ENCODE data around the gene CD46.

The CD46 gene

GRCh38 chr1:207833381-207833780 lies 81.5 kb downstream of the CD46 start:
- TF ChIP-seq, protein P1, sequence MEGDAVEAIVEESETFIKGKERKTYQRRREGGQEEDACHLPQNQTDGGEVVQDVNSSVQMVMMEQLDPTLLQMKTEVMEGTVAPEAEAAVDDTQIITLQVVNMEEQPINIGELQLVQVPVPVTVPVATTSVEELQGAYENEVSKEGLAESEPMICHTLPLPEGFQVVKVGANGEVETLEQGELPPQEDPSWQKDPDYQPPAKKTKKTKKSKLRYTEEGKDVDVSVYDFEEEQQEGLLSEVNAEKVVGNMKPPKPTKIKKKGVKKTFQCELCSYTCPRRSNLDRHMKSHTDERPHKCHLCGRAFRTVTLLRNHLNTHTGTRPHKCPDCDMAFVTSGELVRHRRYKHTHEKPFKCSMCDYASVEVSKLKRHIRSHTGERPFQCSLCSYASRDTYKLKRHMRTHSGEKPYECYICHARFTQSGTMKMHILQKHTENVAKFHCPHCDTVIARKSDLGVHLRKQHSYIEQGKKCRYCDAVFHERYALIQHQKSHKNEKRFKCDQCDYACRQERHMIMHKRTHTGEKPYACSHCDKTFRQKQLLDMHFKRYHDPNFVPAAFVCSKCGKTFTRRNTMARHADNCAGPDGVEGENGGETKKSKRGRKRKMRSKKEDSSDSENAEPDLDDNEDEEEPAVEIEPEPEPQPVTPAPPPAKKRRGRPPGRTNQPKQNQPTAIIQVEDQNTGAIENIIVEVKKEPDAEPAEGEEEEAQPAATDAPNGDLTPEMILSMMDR (IDR thresholded peaks at IDR 0.05) = no peak
- H3K4me3 ChIP-seq = no peak overlapping the region
- H3K27ac ChIP-seq = peak overlapping the region in 1 of 2 donors; percentile 83
- peak; percentile 69 for DNase-seq (ENCODE audit: low spot score)

- H3K27ac ChIP-seq = peak overlapping the region; percentile 13 to 83
- TF ChIP-seq, protein P1 (IDR thresholded peaks at IDR 0.05) = no peak
- peak; percentile 64 for DNase-seq (ENCODE audit: low spot score)
- no peak overlapping the region for H3K4me3 ChIP-seq
These were observed 82.3 kb downstream of the CD46 start for GRCh38 chr1:207833956-207834660.

DNA sequence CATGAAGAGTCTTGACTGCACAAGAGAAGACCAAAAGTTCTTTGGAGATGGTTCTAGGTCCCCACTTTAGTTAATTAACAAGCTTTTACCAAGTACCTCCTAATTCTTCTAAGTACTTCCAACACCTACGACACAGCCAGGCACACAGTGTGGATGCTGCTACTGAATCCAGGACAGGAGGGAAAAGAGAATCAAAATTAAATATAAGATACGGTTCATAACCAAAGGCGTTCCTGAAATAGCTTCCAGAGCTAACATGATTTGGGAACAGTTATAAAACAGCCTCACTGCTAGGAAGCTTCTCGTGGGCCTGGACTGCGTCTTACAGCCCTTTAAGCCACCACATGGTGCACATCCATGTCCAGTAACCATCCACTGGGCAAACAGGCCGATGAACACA lies 84.1 kb downstream of the CD46 start:
- no peak for DNase-seq (ENCODE audit: low spot score)
- TF ChIP-seq, protein P1 (IDR thresholded peaks at IDR 0.05) = no peak
- no peak overlapping the region for H3K4me3 ChIP-seq
- H3K27ac ChIP-seq = peak overlapping the region; percentile 40 to 41

- TF ChIP-seq, protein P1 (IDR thresholded peaks at IDR 0.05) = no peak
- DNase-seq (ENCODE audit: low spot score) = peak; percentile 69
- peak overlapping the region; percentile 40 to 41 for H3K27ac ChIP-seq
- no peak overlapping the region for H3K4me3 ChIP-seq
These were observed 84.9 kb downstream of the CD46 start for GRCh38 chr1:207836591-207837347.

DNA sequence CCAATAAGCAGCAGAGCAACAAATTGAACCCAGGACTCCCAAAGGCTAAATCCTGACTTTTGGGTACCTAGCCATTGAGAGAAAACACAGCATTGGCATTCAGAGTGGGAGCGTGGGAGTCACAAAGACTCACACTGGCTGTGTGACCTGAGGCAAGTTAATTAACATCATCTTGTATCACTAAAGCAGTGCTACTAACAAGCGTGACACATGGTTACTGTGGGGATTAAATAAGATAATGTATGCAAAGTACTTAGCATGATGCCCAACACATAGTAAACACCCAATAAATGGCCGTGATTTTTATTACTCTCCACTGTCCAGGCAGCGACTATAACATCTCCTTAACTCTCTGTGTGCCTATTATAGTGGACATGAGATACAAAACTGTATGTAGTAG lies 85.8 kb downstream of the CD46 start:
- H3K27ac ChIP-seq = peak overlapping the region; percentile 40 to 58
- TF ChIP-seq, protein P1 (IDR thresholded peaks at IDR 0.05) = no peak
- peak; percentile 22 for DNase-seq (ENCODE audit: low spot score)
- no peak overlapping the region for H3K4me3 ChIP-seq

- TF ChIP-seq, protein P1 (IDR thresholded peaks at IDR 0.05) = no peak
- Histone ChIP-seq H3K27ac (peak overlapping the region; percentile 40 to 58), H3K4me3 (no peak overlapping the region)
- DNase-seq (ENCODE audit: low spot score) = peak; percentile 76
These were observed 86.6 kb downstream of the CD46 start for GRCh38 chr1:207838156-207839082.

Measured in coronary artery (tissue), 2 donors.